ENCODE measurements around the gene CENPU.
"Not testable (repeated sequence)": the region's sequence is repeated elsewhere in the genome, so short reads cannot be mapped to it uniquely, and the experiment has no call there.

Gene CENPU

GRCh38 chr4:184752496-184753275, 18.8 kb upstream of the CENPU start:
- DNase-seq, result no peak

- DNase-seq, result no peak
Observed at GRCh38 chr4:184751585-184751956, 17.7 kb upstream of the CENPU start.

- no peak for DNase-seq
Observed at GRCh38 chr4:184750926-184751584, 17.2 kb upstream of the CENPU start.

GRCh38 chr4:184748251-184748652, 14.4 kb upstream of the CENPU start:
- no peak for DNase-seq

GRCh38 chr4:184747034-184747830, 13.3 kb upstream of the CENPU start:
- no peak for DNase-seq

GRCh38 chr4:184745831-184746795, 12.2 kb upstream of the CENPU start:
- DNase-seq, result peak in 41 of 56 donors; percentile 1 to 80 (median 32)

GRCh38 chr4:184744236-184744635, 10.3 kb upstream of the CENPU start:
- no peak for DNase-seq

GRCh38 chr4:184743650-184744049, 9.8 kb upstream of the CENPU start:
- DNase-seq, result no peak

GRCh38 chr4:184741651-184742050, 7.8 kb upstream of the CENPU start:
- not testable (repeated sequence) for DNase-seq

GRCh38 chr4:184740980-184741391, 7.1 kb upstream of the CENPU start:
- no peak for DNase-seq

- not testable (repeated sequence) for DNase-seq
Observed at GRCh38 chr4:184739575-184739974, 5.7 kb upstream of the CENPU start.

GRCh38 chr4:184734758-184735157, 862 bp upstream of the CENPU start:
- no peak for DNase-seq

- no peak for DNase-seq
Observed at GRCh38 chr4:184732126-184732525, 1.8 kb downstream of the CENPU start.

GRCh38 chr4:184731056-184731455, 2.8 kb downstream of the CENPU start:
- DNase-seq, result no peak

- no peak for DNase-seq
Observed at GRCh38 chr4:184729946-184730345, 4.0 kb downstream of the CENPU start.

GRCh38 chr4:184728858-184729257, 5.0 kb downstream of the CENPU start:
- DNase-seq, result no peak

- DNase-seq, result no peak
Observed at GRCh38 chr4:184727430-184727829, 6.5 kb downstream of the CENPU start.

- DNase-seq, result no peak
Observed at GRCh38 chr4:184722798-184723197, 11.1 kb downstream of the CENPU start.

- DNase-seq, result no peak
Observed at GRCh38 chr4:184721254-184721653, 12.6 kb downstream of the CENPU start.

- DNase-seq, result no peak
Observed at GRCh38 chr4:184719407-184719806, 14.5 kb downstream of the CENPU start.

GRCh38 chr4:184715526-184715925, 18.4 kb downstream of the CENPU start:
- DNase-seq, result no peak

All from amygdala (tissue), 56 donors.